ENCODE results near the gene ELOVL7. TPM values are rescaled to one million over a fixed set of nuclear protein-coding genes. Genes with fewer than 3 reads are reported as not detected.

ELOVL7 gene
- total RNA-seq, 1 experiment from 2014 or later: 1.2 TPM

DNA sequence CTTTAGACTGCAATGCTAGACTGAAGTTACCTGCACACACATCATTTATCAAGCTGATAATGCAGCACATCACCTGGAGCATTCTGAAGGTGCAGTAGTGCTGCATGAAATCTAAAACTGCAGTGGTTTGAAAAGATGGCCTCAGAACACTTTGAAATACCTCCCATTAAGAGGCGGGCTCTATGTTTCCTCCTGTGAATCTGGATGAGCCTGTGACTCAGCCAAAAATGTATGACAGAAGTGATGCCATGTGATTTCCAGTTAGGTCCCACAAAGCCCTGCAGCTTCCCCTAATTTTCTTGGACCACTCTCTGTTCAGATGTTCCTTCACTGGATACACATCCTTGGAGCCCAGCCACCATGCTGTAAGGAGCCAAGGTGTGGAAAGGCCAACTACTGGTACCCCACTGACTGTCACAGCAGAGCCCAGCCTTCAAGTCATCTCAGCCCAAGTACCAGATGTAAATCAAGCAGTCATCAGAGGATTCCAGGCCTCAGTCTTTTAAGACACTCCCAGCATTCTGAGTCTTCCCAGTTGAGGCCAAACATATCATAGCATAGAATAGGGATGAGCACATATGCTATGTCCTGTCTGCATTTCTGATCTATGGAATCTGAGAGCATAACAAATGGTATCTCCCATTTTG lies 116.9 kb downstream of the ELOVL7 start:
- BruUV-seq (replicated peaks): no TSS peak
- Histone ChIP-seq H3K4me3 (ENCODE audit: low read length) (no peak overlapping the region), H3F3A (ENCODE audit: low read length, unreplicated experiment) (no peaks in the 10 kb centered on the region), H3K9me2 (replicated peaks; ENCODE audit: low read length) (no peaks in the 10 kb centered on the region), H3K27me3 (ENCODE audit: low read length) (no peaks in the 10 kb centered on the region), H3K9ac (ENCODE audit: low read length) (no peak overlapping the region), H3K36me3 (ENCODE audit: low read depth, low read length) (no peaks in the 10 kb centered on the region), H4K20me1 (ENCODE audit: low read length) (no peaks in the 10 kb centered on the region), H3K4me2 (ENCODE audit: low read length) (no peak overlapping the region), H2AFZ (ENCODE audit: low read length) (no peak overlapping the region), H3K27ac (ENCODE audit: low read length) (no peak overlapping the region), H3K9me3 (ENCODE audit: low read length) (no peaks in the 10 kb centered on the region), H3K4me1 (ENCODE audit: insufficient read depth, low read length) (no peaks in the 10 kb centered on the region), H3K79me2 (ENCODE audit: low read length) (no peaks in the 10 kb centered on the region)
- CTCF ChIA-PET: no interaction called here
- intact Hi-C loops (cut with micrococcal nuclease): no loop called here
- DNase-seq (no peak), ATAC-seq (no peak)
- POLR2A ChIA-PET (ENCODE audit: unreplicated experiment): no interaction called here
- TF ChIP-seq, protein P1, sequence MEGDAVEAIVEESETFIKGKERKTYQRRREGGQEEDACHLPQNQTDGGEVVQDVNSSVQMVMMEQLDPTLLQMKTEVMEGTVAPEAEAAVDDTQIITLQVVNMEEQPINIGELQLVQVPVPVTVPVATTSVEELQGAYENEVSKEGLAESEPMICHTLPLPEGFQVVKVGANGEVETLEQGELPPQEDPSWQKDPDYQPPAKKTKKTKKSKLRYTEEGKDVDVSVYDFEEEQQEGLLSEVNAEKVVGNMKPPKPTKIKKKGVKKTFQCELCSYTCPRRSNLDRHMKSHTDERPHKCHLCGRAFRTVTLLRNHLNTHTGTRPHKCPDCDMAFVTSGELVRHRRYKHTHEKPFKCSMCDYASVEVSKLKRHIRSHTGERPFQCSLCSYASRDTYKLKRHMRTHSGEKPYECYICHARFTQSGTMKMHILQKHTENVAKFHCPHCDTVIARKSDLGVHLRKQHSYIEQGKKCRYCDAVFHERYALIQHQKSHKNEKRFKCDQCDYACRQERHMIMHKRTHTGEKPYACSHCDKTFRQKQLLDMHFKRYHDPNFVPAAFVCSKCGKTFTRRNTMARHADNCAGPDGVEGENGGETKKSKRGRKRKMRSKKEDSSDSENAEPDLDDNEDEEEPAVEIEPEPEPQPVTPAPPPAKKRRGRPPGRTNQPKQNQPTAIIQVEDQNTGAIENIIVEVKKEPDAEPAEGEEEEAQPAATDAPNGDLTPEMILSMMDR (conservative IDR thresholded peaks at IDR 0.05; ENCODE audit: low read depth, low read length): no peak
- TF ChIP-seq EZH2phosphoT487 (IDR thresholded peaks at IDR 0.05; ENCODE audit: borderline replicate concordance, low read length) (no peak), EZH2 (IDR thresholded peaks at IDR 0.05; ENCODE audit: low read length, unreplicated experiment) (no peak)

DNA sequence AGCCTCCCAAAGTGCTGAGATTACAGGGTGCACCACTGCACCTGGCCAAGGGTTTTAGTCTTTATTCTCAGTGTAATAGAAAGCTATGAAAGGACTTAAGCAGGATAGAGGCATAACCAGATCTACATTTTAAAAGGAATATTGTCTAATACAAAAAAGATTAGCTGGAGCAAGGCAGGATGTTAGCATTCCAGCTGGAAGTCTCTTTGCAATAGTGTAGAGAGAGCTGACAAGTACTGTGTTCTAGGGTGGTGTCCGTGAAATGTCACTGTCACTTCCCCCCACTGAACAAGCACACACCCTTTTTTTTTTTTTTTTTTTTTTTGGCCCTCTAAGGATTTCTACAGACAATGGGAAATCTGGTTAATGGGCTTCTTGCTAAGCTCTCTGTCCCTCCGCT lies 119.9 kb downstream of the ELOVL7 start:
- H3K9me3 ChIP-seq (ENCODE audit: low read length): no peaks in the 10 kb centered on the region
- H3K9me2 ChIP-seq (replicated peaks; ENCODE audit: low read length): no peaks in the 10 kb centered on the region
- no peaks in the 10 kb centered on the region for H3F3A ChIP-seq (ENCODE audit: low read length, unreplicated experiment)
- no peaks in the 10 kb centered on the region for H3K27me3 ChIP-seq (ENCODE audit: low read length)
- no peak overlapping the region for H3K27ac ChIP-seq (ENCODE audit: low read length)
- no peaks in the 10 kb centered on the region for H4K20me1 ChIP-seq (ENCODE audit: low read length)
- H3K4me1 ChIP-seq (ENCODE audit: insufficient read depth, low read length): no peaks in the 10 kb centered on the region
- no peak overlapping the region for H3K9ac ChIP-seq (ENCODE audit: low read length)
- H3K4me2 ChIP-seq (ENCODE audit: low read length): no peak overlapping the region
- TF ChIP-seq EZH2 (IDR thresholded peaks at IDR 0.05; ENCODE audit: low read length, unreplicated experiment): no peak
- TF ChIP-seq, protein P1 (conservative IDR thresholded peaks at IDR 0.05; ENCODE audit: low read depth, low read length): no peak
- no peak for TF ChIP-seq EZH2phosphoT487 (IDR thresholded peaks at IDR 0.05; ENCODE audit: borderline replicate concordance, low read length)
- no peak overlapping the region for H3K4me3 ChIP-seq (ENCODE audit: low read length)
- intact Hi-C loops (cut with micrococcal nuclease): no loop called here
- ChIA-PET POLR2A (ENCODE audit: unreplicated experiment) (no interaction called here), CTCF (interaction anchor here (0.6 kb wide), 1 partner anchor 56 kb away, joined by 3 read pairs; no protein-coding TSS in a partner anchor)
- DNase-seq (no peak), ATAC-seq (no peak)
- H3K79me2 ChIP-seq (ENCODE audit: low read length): no peaks in the 10 kb centered on the region
- no TSS peak for BruUV-seq (replicated peaks)
- no peak overlapping the region for H2AFZ ChIP-seq (ENCODE audit: low read length)
- no peaks in the 10 kb centered on the region for H3K36me3 ChIP-seq (ENCODE audit: low read depth, low read length)

DNA sequence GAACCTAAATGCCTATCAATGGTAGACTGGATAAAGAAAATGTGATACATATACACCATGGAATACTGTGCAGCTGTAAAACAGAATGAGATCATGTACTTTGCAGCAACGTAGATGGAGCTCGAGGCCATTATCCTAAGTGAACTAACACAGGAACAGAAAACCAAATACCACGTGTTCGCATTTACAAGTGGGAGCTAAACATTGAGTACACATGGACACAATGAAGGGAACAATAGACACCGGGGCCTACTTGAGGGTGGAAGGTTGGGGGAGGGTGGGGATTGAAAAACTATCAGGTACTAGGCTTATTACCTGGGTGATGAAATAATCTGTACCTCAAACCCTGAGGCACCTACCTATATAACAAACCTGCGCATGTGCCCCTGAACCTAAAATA lies 121.7 kb downstream of the ELOVL7 start:
- Histone ChIP-seq H2AFZ (ENCODE audit: low read length) (no peak overlapping the region), H3K9ac (ENCODE audit: low read length) (no peak overlapping the region), H3K4me2 (ENCODE audit: low read length) (no peak overlapping the region), H3K27ac (ENCODE audit: low read length) (no peak overlapping the region), H4K20me1 (ENCODE audit: low read length) (no peaks in the 10 kb centered on the region), H3F3A (ENCODE audit: low read length, unreplicated experiment) (no peaks in the 10 kb centered on the region), H3K4me3 (ENCODE audit: low read length) (no peak overlapping the region), H3K36me3 (ENCODE audit: low read depth, low read length) (no peaks in the 10 kb centered on the region), H3K27me3 (ENCODE audit: low read length) (no peaks in the 10 kb centered on the region), H3K9me3 (ENCODE audit: low read length) (no peaks in the 10 kb centered on the region), H3K4me1 (ENCODE audit: insufficient read depth, low read length) (no peaks in the 10 kb centered on the region), H3K9me2 (replicated peaks; ENCODE audit: low read length) (no peaks in the 10 kb centered on the region), H3K79me2 (ENCODE audit: low read length) (no peaks in the 10 kb centered on the region)
- ChIA-PET CTCF (no interaction called here), POLR2A (ENCODE audit: unreplicated experiment) (no interaction called here)
- no peak for TF ChIP-seq EZH2phosphoT487 (IDR thresholded peaks at IDR 0.05; ENCODE audit: borderline replicate concordance, low read length)
- no peak for ATAC-seq
- DNase-seq: no peak
- no TSS peak for BruUV-seq (replicated peaks)
- intact Hi-C loops (cut with micrococcal nuclease): no loop called here

Measured in PC-3 (cell line).